Measurements from ENCODE around the gene TENM3.

GRCh38 chr4:182680234-182680653, 437.0 kb downstream of the TENM3 start:
- TF ChIP-seq CTCF (conservative IDR thresholded peaks at IDR 0.05) (no peak), ZFX (IDR thresholded peaks at IDR 0.05) (no peak)

Data from C4-2B (cell line).